ENCODE data around the gene ZCRB1. TPM values are rescaled to one million over a fixed set of nuclear protein-coding genes. Genes with fewer than 3 reads are reported as not detected.
"Not testable (repeated sequence)": the region's sequence is repeated elsewhere in the genome, so short reads cannot be mapped to it uniquely, and the experiment has no call there.

ZCRB1 gene, protein sequence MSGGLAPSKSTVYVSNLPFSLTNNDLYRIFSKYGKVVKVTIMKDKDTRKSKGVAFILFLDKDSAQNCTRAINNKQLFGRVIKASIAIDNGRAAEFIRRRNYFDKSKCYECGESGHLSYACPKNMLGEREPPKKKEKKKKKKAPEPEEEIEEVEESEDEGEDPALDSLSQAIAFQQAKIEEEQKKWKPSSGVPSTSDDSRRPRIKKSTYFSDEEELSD
- total RNA-seq (2014; rRNA removed; shearing (Covaris generic); ENCODE audit: low replicate concordance), result 53.7 and 63.9 TPM in 2 replicates

DNA sequence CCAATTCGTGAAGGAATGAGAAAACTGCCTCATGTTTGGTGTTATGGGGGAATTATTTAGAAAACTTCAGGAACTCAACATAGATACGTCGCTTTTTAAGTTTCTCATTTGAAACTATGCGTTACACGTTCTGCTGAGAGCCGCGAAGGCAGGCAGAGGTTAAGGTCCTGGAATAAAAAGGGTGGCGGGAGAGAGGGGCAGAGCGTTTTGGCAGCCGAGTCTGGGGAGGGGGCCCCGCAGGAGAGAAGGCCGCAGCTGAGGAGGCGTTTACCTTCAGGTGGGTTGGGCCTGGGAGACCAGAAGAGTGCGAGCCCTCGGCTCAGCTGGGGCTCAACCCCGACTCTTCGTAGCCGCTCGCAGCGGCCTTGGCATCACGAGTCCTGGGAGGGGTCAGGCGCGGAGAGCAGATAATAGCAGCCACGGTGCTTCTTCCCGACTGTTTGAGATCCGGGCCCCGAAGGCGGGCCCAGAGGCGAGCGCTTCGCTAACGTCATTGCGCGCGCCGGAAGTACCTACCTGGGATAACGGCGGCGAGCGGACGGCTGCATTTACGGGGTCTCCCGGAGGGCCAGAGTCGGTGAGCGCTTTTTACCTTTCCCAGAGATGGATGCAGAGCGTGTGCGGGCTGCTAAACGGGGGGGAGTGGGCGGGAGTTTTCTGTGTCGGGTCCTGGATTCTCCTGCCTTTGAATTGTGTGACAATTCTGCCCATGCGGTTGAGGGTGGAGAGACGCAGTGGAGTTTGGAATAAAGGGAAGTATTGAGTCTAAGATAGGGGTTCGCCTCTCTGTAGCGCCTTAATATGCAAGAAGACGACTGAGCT lies at the start of gene ZCRB1, which contains the start of gene PPHLN1:
Gene ZCRB1, minus strand, starts transcription at position 442 of the 822 bp plus-strand sequence. CDS start 1,992 bp downstream, outside the sequence.
Gene PPHLN1, plus strand, starts transcription at position 515 of the 822 bp plus-strand sequence. CDS start 9,736 bp downstream, outside the sequence.
- in situ Hi-C loops (cut with HindIII; ENCODE audit: low pct_unique_long_range_greater_than_20kb, low sequenced_read_pairs), result loop anchor here (25.0 kb wide), 1 partner anchor 189 kb away; the partner anchor contains the start of gene GXYLT1
- peak; percentile 79 for DNase-seq (ENCODE audit: low read depth)

DNA sequence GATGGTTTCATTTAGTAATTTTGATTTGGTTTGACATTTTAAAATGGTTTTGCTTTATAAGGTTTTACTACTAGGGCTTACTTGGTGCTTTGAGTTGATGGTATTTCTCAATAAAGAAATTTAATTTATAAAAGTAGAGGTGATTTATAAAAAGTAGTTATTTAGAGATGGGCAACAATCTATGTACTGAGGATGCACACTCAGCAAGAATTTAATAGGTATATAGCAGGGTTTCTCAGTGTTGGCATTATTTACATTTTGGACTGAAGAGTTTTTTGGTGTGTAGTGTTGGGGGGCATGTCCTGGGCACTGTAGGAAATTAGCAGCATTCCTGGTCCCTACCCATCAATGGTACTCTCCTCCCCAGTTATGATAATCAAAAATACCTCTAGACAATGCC lies 47.8 kb upstream of the ZCRB1 start:
- DNase-seq (ENCODE audit: low read depth), result no peak
- in situ Hi-C loops (cut with HindIII; ENCODE audit: low pct_unique_long_range_greater_than_20kb, low sequenced_read_pairs), result no loop called here

DNA sequence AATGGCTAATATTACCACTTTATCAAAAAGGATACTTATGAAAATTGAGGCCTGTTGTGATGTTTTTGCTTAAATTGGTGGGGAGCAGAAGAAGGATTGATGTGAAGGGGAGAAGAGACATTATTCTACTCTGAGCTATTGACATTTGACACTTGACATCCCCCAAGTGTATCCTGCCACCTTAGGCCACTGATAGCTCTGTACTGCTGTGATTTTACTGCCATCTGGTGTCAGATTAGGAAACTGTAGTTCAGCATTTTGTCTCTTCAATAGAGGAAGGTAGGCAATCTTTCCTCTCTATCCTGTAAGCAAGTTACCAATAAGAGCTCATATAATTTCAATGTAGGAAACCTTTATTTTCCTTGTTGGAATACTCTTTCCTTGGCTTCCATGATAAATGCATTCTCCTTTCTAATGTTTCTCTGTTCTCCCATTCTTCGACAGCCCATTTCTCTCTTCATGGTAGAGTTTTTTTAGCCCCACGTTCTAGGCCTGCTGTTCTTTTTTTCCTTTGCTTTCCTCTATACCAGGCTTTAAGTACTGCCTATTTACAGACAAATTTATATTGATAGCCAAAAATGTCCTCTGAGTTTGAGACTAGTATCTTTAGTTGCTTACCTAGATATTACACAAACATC lies 46.4 kb upstream of the ZCRB1 start:
- peak; percentile 60 for DNase-seq (ENCODE audit: low read depth)
- in situ Hi-C loops (cut with HindIII; ENCODE audit: low pct_unique_long_range_greater_than_20kb, low sequenced_read_pairs), result no loop called here

DNA sequence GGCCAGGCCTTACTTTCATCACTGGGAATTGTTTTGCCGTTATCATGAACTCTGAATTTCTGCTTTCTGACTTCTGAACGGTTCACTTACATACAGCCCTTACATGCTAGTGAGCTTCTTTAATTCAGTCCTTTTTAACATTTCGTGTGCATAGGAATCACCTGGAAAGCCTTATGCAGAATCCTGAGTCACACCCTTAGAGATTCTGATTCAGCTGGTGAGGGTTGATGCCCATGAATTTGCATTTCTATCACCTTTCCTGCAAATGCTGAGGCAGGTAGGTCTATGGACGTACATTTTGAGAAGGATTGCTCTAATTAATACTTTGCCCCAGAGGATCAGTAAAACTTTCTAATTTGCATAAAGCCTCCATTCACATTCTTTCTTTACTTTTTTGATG lies 44.1 kb upstream of the ZCRB1 start:
- in situ Hi-C loops (cut with HindIII; ENCODE audit: low pct_unique_long_range_greater_than_20kb, low sequenced_read_pairs), result no loop called here
- DNase-seq (ENCODE audit: low read depth), result no peak

DNA sequence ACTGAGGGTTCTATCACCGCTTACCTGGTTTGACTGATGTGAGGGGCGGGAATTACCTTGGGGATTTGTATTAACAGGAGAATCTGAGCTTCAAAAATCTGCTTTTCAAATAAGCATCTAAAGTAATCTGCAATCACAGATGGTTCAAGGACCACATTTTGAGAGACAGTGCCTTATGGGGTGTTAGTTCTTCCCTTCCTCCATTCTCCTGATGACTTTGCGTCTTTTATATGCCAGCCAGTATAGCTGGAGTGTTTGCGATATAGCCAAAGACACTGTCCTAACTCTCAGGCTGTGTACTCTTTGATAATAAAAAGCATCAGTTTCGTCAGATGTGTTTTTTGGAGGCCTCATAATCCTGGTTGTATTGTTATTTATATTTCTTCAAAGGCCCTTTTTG lies 39.6 kb upstream of the ZCRB1 start:
- DNase-seq (ENCODE audit: low read depth), result no peak
- in situ Hi-C loops (cut with HindIII; ENCODE audit: low pct_unique_long_range_greater_than_20kb, low sequenced_read_pairs), result loop anchor here (5.0 kb wide), 1 partner anchor 33 kb away; no protein-coding TSS in a partner anchor

DNA sequence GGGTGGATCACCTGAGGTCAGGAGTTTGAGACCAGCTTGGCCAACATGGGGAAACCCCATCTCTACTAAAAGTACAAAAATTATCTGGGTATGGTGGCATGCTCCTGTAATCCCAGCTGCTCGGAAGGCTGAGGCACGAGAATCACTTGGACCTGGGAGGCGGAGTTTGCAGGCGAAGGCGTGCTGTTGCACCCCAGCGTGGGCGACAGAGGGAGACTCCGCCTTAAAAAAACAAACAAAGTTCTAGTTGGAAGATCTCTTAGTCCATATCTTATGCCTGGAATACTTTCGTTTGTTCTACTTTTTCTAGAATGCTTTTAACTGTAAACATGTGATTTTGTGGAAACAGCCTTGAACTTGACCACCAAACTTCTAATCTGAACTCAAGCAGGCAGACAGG lies 38.8 kb upstream of the ZCRB1 start:
- peak; percentile 61 for DNase-seq (ENCODE audit: low read depth)
- in situ Hi-C loops (cut with HindIII; ENCODE audit: low pct_unique_long_range_greater_than_20kb, low sequenced_read_pairs), result loop anchor here (5.0 kb wide), 1 partner anchor 32 kb away; no protein-coding TSS in a partner anchor

DNA sequence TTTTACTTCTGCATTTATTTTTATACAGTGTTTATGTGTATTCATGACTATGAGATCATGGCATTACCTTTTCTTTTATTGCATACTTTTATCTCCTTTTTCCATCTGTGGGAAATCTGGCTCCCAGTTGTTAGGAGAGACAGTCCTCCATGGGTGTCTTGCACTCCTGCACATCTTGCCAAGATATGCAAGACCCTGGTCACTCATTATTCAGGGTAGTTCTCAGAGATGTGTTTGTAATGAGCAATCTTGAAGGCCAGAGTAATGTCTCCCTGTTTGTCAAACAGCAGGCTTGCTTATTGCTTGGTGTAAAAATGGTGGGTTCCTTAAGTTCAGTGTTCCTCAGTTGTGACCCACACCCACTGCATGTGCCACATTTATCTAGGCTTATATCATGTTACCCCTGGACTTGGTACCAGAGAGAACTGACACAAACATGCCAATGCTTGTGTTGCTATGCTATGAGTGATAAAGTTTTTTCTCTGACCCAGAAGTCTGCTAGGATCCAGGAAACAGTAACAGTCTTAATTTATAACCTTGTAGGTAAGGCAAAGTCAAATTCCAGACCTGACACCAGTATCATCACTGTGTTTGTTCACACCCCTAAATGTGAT lies 36.9 kb upstream of the ZCRB1 start:
- peak; percentile 30 for DNase-seq (ENCODE audit: low read depth)
- in situ Hi-C loops (cut with HindIII; ENCODE audit: low pct_unique_long_range_greater_than_20kb, low sequenced_read_pairs), result no loop called here

DNA sequence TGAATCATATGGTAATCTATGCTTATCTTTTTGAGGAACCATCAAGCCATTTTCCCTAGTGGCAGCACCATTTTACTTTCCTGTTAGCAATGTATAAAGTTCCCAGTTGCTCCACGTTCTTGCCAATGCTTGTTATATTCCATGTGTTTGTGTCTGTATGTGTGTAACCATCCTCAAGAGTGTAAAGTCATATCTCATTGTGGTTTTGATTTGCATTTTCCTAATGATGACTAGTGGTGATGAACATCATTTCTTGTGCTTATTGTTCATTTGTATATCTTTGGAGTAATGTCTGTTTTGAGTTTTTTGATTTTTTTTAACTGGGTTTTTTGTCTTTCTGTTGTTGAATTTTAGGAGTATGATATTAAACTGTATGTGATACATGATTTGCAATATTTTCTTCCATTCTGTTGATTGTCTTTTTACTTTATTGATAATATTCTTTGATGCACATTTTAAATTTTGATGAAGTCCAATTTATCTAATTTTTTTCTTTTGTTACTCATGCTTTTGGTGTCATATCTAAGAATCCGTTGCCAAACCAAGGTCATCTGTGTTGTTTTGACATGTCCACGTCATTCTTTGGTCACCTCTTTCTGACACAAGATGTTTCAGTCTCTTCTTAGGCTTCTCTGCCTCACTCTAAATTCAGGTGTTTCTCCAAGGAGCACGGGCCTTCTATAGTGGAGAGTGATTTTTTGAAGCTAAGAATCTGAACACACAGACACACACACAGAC lies 36.2 kb upstream of the ZCRB1 start:
- no peak for DNase-seq (ENCODE audit: low read depth)
- in situ Hi-C loops (cut with HindIII; ENCODE audit: low pct_unique_long_range_greater_than_20kb, low sequenced_read_pairs), result no loop called here

DNA sequence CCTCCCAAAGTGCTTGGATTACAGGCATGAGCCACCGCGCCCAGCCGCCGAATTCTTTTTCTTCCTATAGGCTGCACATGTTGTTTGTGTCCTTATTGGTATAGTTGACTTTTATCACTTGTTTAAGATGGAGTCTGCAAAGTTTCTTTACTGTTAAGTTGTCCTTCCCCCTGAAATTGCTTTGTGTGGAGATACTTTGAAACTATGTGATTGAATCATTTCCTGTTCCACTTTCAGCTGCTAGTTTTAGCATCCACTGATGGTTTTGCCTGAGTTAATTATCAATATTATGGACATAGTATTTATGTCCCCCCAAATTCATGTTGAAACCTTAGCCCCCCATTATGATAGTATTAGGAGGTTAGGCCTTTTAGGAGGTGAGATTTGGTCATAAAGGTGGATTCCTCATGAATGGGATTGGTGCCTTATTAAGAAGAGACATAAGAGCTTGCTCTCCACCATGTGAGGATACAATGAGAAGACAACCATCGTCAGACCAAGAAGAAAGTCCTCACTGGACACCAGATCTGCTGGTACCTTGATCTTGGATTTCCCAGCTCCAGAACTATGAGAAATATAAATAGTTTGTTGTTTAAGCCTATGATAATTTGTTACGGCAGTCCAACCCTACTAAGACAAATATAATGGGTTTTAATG lies 35.0 kb upstream of the ZCRB1 start:
- in situ Hi-C loops (cut with HindIII; ENCODE audit: low pct_unique_long_range_greater_than_20kb, low sequenced_read_pairs), result no loop called here
- DNase-seq (ENCODE audit: low read depth), result no peak

DNA sequence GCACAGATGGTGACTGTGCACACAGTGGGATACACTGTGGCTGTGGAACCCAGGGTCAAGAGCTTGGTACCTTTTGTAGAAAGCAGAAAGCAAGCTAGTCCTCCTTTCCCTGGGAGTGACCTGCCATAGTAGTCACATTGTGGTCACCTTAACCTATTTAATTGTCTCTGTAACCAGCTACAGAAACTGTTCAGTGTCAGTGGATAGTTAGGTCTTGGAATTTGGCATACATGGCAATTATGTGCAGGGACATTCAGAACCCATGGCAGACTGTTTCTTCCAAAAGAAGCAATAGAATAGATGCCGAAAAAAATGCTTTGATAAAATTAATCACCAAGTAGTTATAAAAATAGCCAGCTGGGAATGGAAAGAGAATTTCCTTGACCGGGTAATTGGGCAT lies 30.4 kb upstream of the ZCRB1 start:
- no peak for DNase-seq (ENCODE audit: low read depth)
- in situ Hi-C loops (cut with HindIII; ENCODE audit: low pct_unique_long_range_greater_than_20kb, low sequenced_read_pairs), result no loop called here

DNA sequence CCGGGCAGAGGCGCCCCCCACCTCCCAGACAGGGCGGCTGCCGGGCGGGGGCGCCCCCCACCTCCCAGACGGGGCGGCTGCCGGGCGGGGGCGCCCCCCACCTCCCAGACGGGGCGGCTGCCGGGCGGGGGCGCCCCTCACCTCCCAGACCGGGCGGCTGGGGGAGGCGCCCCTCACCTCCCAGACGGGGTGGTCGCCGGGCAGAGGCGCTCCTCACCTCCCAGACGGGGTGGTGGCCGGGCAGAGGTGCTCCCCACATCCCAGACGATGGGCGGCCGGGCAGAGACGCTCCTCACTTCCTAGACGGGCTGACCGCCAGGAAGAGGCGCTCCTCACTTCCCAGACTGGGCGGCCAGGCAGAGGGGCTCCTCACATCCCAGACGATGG lies 24.1 kb upstream of the ZCRB1 start:
- DNase-seq (ENCODE audit: low read depth); in situ Hi-C loops (cut with HindIII; ENCODE audit: low pct_unique_long_range_greater_than_20kb, low sequenced_read_pairs): not testable (repeated sequence)

DNA sequence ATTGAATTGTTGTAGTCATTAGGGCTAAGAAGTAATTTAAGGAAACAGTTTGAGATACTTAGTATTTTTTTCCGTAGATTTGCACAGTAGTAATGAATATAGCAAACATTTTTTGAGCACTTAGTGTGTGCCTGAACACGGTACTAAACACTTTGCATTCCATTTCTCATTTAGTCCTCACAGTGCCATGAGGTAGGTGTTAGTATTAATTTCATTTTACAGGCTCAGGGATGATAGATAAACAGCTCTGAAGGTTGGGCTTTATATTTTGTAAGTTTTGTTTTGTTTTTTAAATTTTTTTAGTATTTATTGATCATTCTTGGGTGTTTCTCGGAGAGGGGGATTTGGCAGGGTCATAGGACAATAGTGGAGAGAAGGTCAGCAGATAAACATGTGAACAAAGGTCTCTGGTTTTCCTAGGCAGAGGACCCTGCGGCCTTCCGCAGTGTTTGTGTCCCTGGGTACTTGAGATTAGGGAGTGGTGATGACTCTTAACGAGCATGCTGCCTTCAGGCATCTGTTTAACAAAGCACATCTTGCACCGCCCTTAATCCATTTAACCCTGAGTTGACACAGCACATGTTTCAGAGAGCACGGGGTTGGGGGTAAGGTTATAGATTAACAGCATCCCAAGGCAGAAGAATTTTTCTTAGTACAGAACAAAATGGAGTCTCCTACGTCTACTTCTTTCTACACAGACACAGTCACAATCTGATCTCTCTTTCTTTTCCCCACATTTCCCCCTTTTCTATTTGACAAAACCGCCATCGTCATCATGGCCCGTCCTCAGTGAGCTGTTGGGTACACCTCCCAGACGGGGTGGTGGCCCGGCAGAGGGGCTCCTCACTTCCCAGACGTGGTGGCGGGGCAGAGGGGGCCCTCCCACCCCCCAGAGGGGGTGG lies 23.5 kb upstream of the ZCRB1 start:
- in situ Hi-C loops (cut with HindIII; ENCODE audit: low pct_unique_long_range_greater_than_20kb, low sequenced_read_pairs), result loop anchor here (25.0 kb wide), 1 partner anchor 212 kb away; the partner anchor contains the start of gene GXYLT1
- DNase-seq (ENCODE audit: low read depth), result peak; percentile 32

DNA sequence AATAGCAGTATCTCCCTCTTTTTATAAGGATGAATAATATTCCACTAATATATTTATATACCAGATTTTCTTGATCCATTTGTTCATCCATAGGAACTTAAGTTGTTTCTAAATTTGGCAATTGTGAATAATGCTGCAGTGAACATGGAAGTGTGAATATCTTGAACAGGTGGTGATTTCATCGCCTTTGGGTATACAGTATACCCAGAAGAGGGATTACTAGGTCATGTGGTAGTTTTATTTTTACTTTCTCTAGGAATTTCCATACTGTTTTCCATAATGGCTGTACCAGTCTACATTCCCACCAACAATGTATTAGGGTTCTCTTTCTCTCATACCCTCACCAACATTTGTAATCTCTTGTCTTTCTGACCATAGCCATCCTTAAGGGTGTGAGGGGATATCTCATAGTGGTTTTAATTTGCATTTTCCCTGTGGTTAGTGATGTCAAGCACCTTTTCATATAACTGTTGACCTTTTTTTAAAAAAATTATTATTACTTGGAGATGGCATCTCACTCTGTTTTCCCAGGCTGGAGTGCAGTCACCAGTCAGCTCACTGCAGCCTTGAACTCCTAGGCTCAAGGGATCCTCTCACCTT lies 20.6 kb upstream of the ZCRB1 start:
- in situ Hi-C loops (cut with HindIII; ENCODE audit: low pct_unique_long_range_greater_than_20kb, low sequenced_read_pairs), result loop anchor here (25.0 kb wide), 1 partner anchor 209 kb away; the partner anchor contains the start of gene GXYLT1
- no peak for DNase-seq (ENCODE audit: low read depth)

DNA sequence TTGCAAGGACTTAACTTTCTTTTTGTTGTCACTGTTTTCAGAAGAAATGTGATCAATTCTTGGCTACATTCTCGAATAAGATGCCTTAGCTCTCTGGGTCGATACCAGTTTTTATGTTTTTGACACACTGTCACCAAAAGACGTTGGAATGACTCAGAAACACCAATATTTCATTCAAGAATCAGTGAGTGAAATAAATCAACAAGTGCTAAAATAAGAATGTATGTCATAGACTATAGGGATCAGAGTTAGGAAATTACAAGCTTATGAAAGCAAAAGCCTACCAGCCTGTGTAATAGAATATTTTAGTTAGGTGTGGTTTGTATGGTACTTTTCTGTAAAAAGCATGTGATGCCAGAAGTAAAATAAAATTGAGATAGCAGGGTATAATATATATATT lies 17.8 kb upstream of the ZCRB1 start:
- in situ Hi-C loops (cut with HindIII; ENCODE audit: low pct_unique_long_range_greater_than_20kb, low sequenced_read_pairs), result loop anchor here (25.0 kb wide), 1 partner anchor 206 kb away; the partner anchor contains the start of gene GXYLT1
- no peak for DNase-seq (ENCODE audit: low read depth)

DNA sequence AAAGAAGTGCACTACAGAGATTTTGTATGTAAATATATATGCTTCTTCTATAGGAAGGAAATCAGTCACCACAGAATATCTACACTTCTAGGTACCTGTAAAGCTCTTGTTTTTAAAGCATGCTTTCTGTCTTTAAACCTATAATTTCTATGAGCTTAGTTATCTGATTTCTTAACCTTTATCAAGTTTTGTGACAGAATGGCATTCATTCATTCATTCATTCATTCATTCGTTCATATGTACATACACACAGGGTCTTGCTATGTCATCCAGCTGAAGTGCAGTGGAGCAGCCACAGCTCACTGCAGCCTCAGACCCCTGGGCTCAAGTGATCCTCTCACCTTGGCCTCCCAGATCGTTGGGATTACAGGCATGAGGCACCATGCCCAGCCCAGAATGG lies 16.1 kb upstream of the ZCRB1 start:
- no peak for DNase-seq (ENCODE audit: low read depth)
- in situ Hi-C loops (cut with HindIII; ENCODE audit: low pct_unique_long_range_greater_than_20kb, low sequenced_read_pairs), result loop anchor here (25.0 kb wide), 1 partner anchor 205 kb away; the partner anchor contains the start of gene GXYLT1

DNA sequence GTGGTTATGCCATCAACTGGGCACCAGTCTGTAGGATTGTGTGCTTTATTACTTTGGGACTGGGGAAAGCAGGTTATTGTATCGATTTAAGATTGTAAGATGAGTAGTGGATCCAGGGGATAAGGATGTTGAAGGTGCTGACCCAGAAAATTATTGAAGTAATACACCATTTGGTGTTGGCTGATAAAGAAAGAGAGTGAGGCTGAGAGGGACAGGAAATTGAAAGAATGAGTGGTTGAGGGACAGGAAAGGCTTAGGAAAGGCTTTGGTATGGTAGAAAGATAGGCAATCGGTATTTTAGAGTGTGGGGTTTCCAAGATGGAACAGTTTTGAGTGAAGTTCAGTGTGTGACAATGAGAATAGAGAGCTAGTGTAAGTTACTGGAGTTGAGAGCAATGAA lies 12.4 kb upstream of the ZCRB1 start:
- DNase-seq (ENCODE audit: low read depth), result no peak
- in situ Hi-C loops (cut with HindIII; ENCODE audit: low pct_unique_long_range_greater_than_20kb, low sequenced_read_pairs), result loop anchor here (25.0 kb wide), 1 partner anchor 201 kb away; the partner anchor contains the start of gene GXYLT1
